Osteoblast (primary cell): ENCODE data around the gene WNT8A. TPM values are rescaled to one million over a fixed set of nuclear protein-coding genes. Genes with fewer than 3 reads are reported as not detected.

Experiments
- DNase-seq: peaks from one replicate; pipeline ENCODE4 v3.0.0; 2011; ENCODE audit warnings: low spot score, mixed read lengths; ENCODE audit not compliant: insufficient read length; ENCODE audit errors: missing footprints
- H2AFZ ChIP-seq: 2 replicates; pipeline ENCODE4 v1.6.0; 2011; ENCODE audit warnings: mild to moderate bottlenecking, low read length
- H3K27ac ChIP-seq: 2 replicates; pipeline ENCODE4 v1.5.1; 2011; ENCODE audit warnings: mild to moderate bottlenecking, low read depth, low read length, moderate library complexity
- H3K27me3 ChIP-seq: 2 replicates; pipeline ENCODE4 v1.6.0; 2012; ENCODE audit warnings: mild to moderate bottlenecking, control low read depth, inconsistent platforms, low read length, moderate library complexity; ENCODE audit not compliant: insufficient read depth
- H3K36me3 ChIP-seq: 2 replicates; pipeline ENCODE4 v1.5.1; 2011; ENCODE audit warnings: mild to moderate bottlenecking, low read length, control low read depth, moderate library complexity; ENCODE audit not compliant: insufficient read depth
- H3K4me1 ChIP-seq: 2 replicates; pipeline ENCODE4 v1.5.1; 2011; ENCODE audit warnings: mild to moderate bottlenecking, low read length, control low read depth, moderate library complexity; ENCODE audit not compliant: insufficient read depth
- H3K4me2 ChIP-seq: 2 replicates; pipeline ENCODE4 v1.6.0; 2011; ENCODE audit warnings: mild to moderate bottlenecking, low read length; ENCODE audit not compliant: insufficient read depth
- H3K4me3 ChIP-seq: fragments of 200-600 bp; sonication (generic); 3 replicates; pipeline ENCODE4 v1.5.1; 2012; ENCODE audit warnings: mild to moderate bottlenecking, low read length, inconsistent platforms; ENCODE audit not compliant: insufficient read depth
- H3K79me2 ChIP-seq: 2 replicates; pipeline ENCODE4 v1.6.0; 2012; ENCODE audit warnings: mild to moderate bottlenecking, low read length, control low read depth, inconsistent platforms; ENCODE audit not compliant: insufficient read depth
- H3K9me3 ChIP-seq: 2 replicates; pipeline ENCODE4 v1.5.1; 2011; ENCODE audit warnings: low read depth, low read length, control low read depth
- H4K20me1 ChIP-seq: 2 replicates; pipeline ENCODE4 v1.6.0; 2012; ENCODE audit warnings: mild to moderate bottlenecking, low read length, control low read depth; ENCODE audit not compliant: insufficient read depth
- total RNA-seq: library from RNA; depleted of rRNA; stranded (reverse); fragments of >200 nt; gene quantifications from 2 replicates; pipeline ENCODE4 v1.2.3, GENCODE V29; 2012
- TF ChIP-seq, protein P1 (sequence below): IDR thresholded peaks from 2 replicates; pipeline ENCODE4 v1.5.1; 2011; ENCODE audit warnings: mild to moderate bottlenecking, low read depth, low read length, moderate library complexity; ENCODE audit errors: extremely low read depth

The WNT8A gene
- total RNA-seq, 1 donor, result not detected

DNA sequence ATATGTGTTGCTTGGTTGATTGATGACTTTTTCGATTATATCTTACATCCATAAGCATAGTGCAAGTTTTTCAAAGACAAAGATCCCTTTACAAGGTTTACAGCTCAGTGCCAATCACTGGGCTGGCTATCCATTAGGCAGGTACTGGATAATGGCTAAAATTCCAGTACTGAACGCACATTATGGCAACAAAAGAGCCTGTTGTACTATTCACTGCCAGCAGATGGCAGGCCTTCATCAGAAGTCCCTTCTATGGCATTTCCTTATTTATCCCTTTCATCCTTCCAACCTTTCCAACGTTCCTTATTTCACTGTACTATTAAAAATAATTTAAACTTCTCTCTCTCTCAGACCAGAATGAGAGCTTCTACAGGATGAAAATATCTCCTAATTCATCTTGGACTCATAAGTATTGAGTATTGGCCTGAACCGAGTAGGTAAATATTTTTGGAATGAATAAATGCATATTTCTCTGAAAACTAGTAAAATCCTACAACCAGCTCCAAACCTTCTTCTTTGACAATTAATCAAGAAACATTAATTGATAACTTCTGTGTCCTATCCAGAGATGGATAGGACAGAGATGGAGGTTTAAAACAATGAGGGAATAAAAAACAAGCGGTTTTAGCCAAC lies 6.7 kb upstream of the WNT8A start:
- no peaks in the 10 kb centered on the region for H4K20me1 ChIP-seq
- H3K9me3 ChIP-seq, result no peaks in the 10 kb centered on the region
- no peak overlapping the region for H3K4me3 ChIP-seq
- no peaks in the 10 kb centered on the region for H3K79me2 ChIP-seq
- peak; percentile 95 for DNase-seq
- H3K4me1 ChIP-seq, result no peaks in the 10 kb centered on the region
- no peak overlapping the region for H3K4me2 ChIP-seq
- H3K36me3 ChIP-seq, result no peaks in the 10 kb centered on the region
- TF ChIP-seq, protein P1, sequence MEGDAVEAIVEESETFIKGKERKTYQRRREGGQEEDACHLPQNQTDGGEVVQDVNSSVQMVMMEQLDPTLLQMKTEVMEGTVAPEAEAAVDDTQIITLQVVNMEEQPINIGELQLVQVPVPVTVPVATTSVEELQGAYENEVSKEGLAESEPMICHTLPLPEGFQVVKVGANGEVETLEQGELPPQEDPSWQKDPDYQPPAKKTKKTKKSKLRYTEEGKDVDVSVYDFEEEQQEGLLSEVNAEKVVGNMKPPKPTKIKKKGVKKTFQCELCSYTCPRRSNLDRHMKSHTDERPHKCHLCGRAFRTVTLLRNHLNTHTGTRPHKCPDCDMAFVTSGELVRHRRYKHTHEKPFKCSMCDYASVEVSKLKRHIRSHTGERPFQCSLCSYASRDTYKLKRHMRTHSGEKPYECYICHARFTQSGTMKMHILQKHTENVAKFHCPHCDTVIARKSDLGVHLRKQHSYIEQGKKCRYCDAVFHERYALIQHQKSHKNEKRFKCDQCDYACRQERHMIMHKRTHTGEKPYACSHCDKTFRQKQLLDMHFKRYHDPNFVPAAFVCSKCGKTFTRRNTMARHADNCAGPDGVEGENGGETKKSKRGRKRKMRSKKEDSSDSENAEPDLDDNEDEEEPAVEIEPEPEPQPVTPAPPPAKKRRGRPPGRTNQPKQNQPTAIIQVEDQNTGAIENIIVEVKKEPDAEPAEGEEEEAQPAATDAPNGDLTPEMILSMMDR, result peak; percentile 86
- H3K27me3 ChIP-seq, result no peaks in the 10 kb centered on the region
- H2AFZ ChIP-seq, result no peak overlapping the region
- no peak overlapping the region for H3K27ac ChIP-seq

DNA sequence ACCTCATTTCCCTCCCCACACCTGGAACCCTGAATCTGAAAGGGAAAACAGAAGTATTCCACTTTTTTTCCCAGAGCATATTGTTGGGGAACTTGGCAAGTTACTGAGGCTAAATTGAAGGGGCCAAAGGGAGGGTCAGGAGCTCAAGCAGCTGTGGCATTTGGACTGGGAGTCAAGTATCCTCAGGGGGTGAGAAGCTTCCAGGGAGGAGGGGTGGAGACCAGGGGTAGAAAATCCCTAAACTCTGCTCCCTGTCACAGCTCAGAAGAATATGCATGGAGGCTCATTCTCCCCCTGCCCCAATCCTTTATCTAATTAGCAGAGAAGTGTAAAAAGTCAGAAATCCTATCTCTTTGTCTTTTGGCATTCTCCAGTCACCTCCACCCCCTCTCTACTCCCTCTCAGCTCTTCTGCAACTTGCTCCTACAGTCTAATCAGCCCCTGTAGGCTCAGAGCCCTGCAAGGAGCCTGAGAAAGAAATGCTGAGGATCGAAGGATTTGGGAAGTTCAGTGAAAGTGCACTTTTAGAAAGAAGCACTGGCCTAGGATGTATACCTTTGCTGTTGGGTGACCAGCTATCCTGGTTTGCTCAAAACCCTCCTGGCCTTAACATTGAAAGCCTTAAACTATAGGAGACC lies 5.7 kb upstream of the WNT8A start:
- TF ChIP-seq, protein P1, result no peak
- Histone ChIP-seq H2AFZ (no peak overlapping the region), H3K27me3 (no peaks in the 10 kb centered on the region), H4K20me1 (no peaks in the 10 kb centered on the region), H3K4me3 (no peak overlapping the region), H3K9me3 (no peaks in the 10 kb centered on the region), H3K79me2 (no peaks in the 10 kb centered on the region), H3K4me2 (no peak overlapping the region), H3K27ac (no peak overlapping the region), H3K4me1 (no peaks in the 10 kb centered on the region), H3K36me3 (no peaks in the 10 kb centered on the region)
- no peak for DNase-seq

DNA sequence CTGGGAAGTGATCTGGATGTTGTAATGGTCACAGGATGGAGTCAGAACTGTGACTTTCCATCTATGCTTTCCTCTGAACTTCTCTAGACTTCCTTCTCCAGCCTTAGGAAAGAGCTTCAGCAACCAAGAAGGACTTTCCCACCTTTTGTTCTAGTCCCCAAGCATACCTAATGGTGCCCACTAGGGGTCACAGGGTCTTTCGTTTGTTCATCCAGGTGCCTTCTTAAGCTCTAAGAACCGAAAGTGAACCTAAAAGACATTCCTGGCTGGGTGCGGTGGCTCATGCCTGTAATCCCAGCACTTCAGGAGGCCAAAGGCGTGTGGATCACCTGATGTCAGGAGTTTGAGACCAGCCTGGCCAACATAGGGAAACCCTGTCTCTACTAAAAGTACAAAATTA lies 1.8 kb upstream of the WNT8A start:
- no peak overlapping the region for H2AFZ ChIP-seq
- H3K79me2 ChIP-seq, result no peaks in the 10 kb centered on the region
- TF ChIP-seq, protein P1, result no peak
- no peak for DNase-seq
- no peaks in the 10 kb centered on the region for H4K20me1 ChIP-seq
- H3K27me3 ChIP-seq, result no peaks in the 10 kb centered on the region
- no peak overlapping the region for H3K27ac ChIP-seq
- H3K4me1 ChIP-seq, result no peaks in the 10 kb centered on the region
- no peak overlapping the region for H3K4me3 ChIP-seq
- no peaks in the 10 kb centered on the region for H3K9me3 ChIP-seq
- no peak overlapping the region for H3K4me2 ChIP-seq
- H3K36me3 ChIP-seq, result no peaks in the 10 kb centered on the region

DNA sequence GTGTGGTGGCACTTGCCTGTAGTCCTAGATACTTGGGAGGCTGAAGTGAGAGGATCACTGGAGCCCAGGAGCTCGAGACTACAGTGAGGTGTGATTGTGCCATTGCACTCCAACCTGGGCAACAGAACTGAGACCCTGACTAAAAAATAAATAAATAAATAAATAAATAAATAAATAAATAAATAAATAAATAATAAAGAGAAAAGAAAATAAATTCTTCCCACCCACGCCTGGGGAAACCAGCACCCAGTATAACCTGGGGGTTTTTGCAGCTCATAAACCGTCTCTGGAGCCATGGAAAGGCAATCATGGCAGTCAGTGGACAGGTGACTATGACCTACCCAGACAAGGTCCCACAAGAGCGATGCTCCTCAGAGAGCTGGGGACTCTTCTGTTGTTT lies 7.9 kb downstream of the WNT8A start:
- Histone ChIP-seq H3K27ac (no peak overlapping the region), H3K9me3 (no peaks in the 10 kb centered on the region), H3K4me1 (no peaks in the 10 kb centered on the region), H2AFZ (no peak overlapping the region), H3K27me3 (peaks cover 49% of the 10 kb centered on the region), H3K79me2 (no peaks in the 10 kb centered on the region), H3K4me3 (no peak overlapping the region), H3K4me2 (no peak overlapping the region), H3K36me3 (no peaks in the 10 kb centered on the region), H4K20me1 (no peaks in the 10 kb centered on the region)
- no peak for DNase-seq
- TF ChIP-seq, protein P1, result no peak
